Islet of Langerhans (tissue), 1 donor: Measurements from ENCODE around the gene FBXO21.

Source experiments
- FAIRE-seq: peaks from one replicate; lab custom pipeline; 2011; peaks lifted over from hg19 to GRCh38; lab: Jason Lieb, UNC

Gene FBXO21

GRCh38 chr12:117139025-117139717 is 51.1 kb downstream of the FBXO21 start:
- no peak for FAIRE-seq

- FAIRE-seq = no peak
Measured at GRCh38 chr12:117134721-117135120, 55.5 kb downstream of the FBXO21 start.

GRCh38 chr12:117134059-117134458 is 56.2 kb downstream of the FBXO21 start:
- FAIRE-seq = no peak

GRCh38 chr12:117130801-117131200 is 59.5 kb downstream of the FBXO21 start:
- FAIRE-seq = no peak

GRCh38 chr12:117129391-117129790 is 60.9 kb downstream of the FBXO21 start:
- FAIRE-seq = no peak

GRCh38 chr12:117127933-117128823 is 62.1 kb downstream of the FBXO21 start:
- FAIRE-seq = no peak

- FAIRE-seq = no peak
Measured at GRCh38 chr12:117126335-117126734, 63.9 kb downstream of the FBXO21 start.

GRCh38 chr12:117125767-117126166 is 64.5 kb downstream of the FBXO21 start:
- FAIRE-seq = no peak

- FAIRE-seq = no peak
Measured at GRCh38 chr12:117125272-117125613, 65.0 kb downstream of the FBXO21 start.

- FAIRE-seq = no peak
Measured at GRCh38 chr12:117124421-117125271, 65.6 kb downstream of the FBXO21 start.

GRCh38 chr12:117121441-117121840 is 68.8 kb downstream of the FBXO21 start:
- no peak for FAIRE-seq

GRCh38 chr12:117120787-117121186 is 69.5 kb downstream of the FBXO21 start:
- no peak for FAIRE-seq

- no peak for FAIRE-seq
Measured at GRCh38 chr12:117119592-117120198, 70.6 kb downstream of the FBXO21 start.

GRCh38 chr12:117118838-117119591 is 71.3 kb downstream of the FBXO21 start:
- no peak for FAIRE-seq

GRCh38 chr12:117114784-117115183 is 75.5 kb downstream of the FBXO21 start:
- no peak for FAIRE-seq

- FAIRE-seq = no peak
Measured at GRCh38 chr12:117113231-117113630, 77.0 kb downstream of the FBXO21 start.

GRCh38 chr12:117111821-117112595 is 78.3 kb downstream of the FBXO21 start:
- FAIRE-seq = no peak

GRCh38 chr12:117111386-117111785 is 78.9 kb downstream of the FBXO21 start:
- FAIRE-seq = no peak

GRCh38 chr12:117109943-117110635 is 80.2 kb downstream of the FBXO21 start:
- no peak for FAIRE-seq

GRCh38 chr12:117105902-117106301 is 84.4 kb downstream of the FBXO21 start:
- FAIRE-seq = no peak
